GM19438 (cell line): ENCODE measurements around the gene ISG20L2.

Experiments used
- ATAC-seq: cut with Tn5 transposase; IDR thresholded peaks from one replicate; pipeline ENCODE4 v1.9.1; 2021; ENCODE audit warnings: low read depth; ENCODE audit not compliant: unreplicated experiment

The ISG20L2 gene

DNA sequence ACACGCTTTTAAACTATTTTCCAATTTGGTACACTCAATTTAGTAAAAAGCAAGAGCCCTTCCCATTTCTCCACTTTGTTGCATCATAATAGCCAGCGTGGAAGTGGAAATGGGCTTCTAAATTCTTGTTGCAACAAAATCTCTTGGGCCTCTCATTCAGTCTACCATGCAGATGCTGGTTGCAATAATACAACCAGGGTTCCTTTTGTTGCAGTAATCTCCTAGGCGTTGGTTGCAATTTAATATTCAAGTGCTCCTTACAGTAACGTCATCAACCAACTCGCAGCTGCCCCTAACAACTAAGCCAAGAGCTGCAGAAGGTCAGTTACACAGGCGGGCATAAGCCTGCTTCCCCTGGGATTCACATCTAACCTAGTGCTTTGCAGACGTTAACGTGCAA, 25.7 kb upstream of the ISG20L2 start:
- ATAC-seq, result no peak

GRCh38 chr1:156752843-156753482, 24.4 kb upstream of the ISG20L2 start:
- ATAC-seq, result no peak

DNA sequence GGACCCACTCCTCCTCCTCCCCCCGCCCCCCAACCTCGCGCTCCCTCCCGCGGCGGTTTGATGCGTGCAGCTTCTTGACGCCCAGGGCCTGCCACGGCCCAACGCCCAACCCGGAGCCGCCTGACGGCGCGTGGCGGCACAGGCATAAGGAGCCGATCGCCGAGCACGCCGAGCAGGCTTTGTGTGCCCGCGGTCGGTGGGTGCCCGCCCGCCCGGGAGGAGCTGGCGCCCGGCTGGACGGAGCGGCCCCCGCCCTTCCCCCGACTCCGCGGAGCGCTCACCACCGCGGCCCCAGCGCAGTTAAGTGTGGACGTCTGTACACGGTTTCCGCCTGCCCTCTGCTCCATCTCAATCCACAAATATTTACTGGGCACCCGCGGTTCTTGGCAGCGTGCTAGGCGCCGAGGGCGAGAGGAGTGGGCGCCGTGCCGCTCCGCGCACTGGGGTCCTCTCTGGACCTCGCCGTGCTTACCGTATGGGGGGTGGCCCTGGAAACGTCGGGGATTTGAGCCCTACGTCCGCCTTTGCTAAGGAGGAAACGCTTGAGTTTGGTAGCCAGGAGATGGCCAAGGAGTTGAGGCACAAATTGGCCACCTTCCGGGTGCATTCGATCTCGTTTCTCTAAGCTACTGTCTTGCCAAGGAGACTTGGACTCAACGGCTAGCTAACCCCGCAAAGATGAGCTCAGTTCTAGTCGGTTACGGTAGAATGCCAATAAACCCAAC, 23.4 kb upstream of the ISG20L2 start:
- ATAC-seq, result peak; percentile 55

DNA sequence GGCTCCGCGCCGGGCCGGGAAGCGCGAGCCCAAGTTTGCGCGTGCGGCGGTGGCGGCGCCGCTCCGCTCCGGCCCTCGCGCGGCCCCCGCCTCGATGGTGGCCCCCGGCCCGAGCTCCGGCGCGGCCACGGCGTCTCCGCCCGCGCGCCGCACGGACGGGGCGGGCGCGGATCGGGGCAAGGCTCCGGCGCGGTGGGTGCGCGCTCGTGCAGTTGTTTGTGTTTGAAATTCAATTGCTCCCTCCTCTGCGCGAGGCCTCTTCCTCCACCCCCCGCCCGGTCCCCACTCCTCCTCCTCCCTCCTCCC, 22.8 kb upstream of the ISG20L2 start, which contains the start of gene HDGF:
TSS of gene HDGF (minus strand) at position 225 of the 306 bp plus-strand sequence. CDS start 246 bp downstream, outside the sequence.
- peak; percentile 12 for ATAC-seq

GRCh38 chr1:156750711-156751450, 22.3 kb upstream of the ISG20L2 start:
- ATAC-seq, result peak; percentile 4

- ATAC-seq, result no peak
These were observed 21.7 kb upstream of the ISG20L2 start for GRCh38 chr1:156750191-156750672.

DNA sequence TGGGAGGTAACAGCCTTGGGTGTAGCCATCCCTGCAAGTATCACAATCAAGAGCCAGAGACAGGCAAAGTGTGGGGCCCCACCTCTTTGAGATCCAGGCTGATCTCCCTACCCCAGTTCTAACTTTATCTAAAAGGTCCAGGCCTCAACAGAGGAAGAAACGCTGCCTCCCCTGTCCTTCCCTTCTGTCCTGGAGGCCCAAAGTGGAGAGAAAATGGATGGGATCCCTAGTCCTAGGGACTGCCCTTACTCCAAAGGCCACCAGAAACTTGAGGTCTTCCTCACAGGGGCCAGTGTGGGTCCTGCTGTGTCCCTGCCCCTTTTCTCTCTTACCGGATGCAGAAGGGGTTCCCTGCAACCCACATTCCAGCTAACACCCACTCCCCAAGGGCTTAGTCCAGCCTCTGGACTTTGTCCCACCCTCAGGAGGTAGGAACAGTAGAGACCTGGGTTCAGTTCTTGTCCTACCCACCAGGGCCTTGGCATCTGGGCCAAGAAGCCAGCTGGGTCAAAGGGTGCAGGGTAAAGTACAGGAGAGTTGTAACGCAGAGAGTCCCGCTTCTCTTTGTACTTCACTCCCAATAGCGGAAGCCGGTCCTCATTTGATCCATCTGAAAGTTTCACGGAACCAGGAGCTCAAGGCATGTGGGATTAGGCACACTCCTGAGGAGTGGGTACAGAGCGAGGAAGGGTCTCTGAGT, 21.0 kb upstream of the ISG20L2 start:
- no peak for ATAC-seq

DNA sequence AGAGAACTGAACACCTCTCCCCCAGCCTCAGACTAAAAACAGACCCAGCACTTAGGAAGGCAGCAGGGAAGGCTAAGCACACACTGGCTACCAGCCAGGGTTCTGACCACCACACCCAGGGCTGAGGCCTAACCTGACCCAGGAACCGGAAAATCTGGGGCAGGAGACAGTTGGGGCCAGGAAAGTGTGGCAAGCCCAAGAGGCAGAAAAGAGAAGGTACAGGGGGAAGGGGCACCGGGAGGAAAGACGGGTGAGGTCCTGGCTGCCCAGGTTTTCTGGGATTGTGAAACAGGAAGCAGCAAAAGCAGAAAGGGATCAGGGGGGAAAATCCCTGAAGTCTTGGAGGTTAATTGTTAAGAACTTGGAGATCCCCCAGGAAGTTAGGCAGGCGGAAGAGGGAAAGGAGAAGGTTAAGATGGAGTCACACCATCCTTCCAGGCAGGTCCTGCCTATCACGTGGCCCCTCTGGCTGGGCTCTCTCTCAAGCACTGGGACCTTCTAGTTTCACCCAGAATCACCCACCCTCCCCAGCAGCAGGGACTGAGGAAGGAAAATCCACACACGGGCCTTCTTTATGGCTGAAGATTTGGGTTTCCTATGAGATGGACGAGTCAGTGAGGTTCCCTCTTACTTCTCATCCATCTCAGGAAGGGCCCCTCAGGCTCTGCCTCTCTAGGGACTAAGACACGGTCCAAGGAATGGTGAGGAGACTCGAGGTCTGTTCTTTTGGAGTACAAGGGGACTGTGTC, 20.3 kb upstream of the ISG20L2 start:
- no peak for ATAC-seq

DNA sequence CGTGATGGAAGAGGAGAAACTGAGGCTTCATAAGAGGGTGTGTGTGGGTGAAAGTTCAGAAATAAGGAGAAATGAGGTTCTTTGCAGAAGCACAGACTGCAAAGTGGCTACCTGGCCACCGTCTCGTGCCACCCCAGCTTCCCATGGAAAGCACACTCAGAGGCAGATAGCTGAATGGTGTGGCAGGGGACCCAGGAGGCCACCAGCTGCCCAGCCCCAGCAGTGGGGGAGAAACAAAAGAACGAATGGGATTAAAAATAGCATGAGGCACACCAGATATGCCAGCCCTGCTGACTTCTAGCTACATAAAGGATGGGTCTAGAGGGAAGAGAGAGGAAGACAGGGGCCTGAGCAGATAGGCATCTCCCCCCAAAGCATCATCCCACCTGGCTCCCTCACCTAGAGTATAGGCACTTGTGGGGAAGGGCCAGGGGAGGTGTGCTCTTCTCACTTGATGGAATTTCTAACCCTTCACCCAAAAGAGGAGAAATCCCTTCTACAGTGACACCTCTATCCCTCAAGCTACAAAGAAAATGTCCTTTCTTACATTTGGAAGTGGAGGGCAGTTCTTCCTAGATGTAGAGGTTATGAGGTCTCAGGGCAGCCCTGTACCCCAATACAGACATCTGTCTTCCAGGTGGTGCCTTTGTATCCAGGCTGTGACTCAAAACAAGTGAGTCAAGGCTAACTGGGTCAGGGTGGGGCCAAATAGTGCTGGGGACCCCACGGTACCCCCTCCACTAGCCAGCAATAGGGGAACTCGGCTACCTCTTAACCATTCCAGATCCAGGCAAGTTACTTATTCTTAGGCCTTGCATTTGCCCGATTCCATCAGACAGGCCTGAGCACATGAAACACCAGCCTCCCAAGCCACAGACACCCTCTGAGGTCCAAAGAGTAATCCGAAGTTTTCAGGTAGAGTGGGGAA, 19.4 kb upstream of the ISG20L2 start:
- ATAC-seq, result no peak

GRCh38 chr1:156746728-156747631, 18.4 kb upstream of the ISG20L2 start:
- no peak for ATAC-seq

DNA sequence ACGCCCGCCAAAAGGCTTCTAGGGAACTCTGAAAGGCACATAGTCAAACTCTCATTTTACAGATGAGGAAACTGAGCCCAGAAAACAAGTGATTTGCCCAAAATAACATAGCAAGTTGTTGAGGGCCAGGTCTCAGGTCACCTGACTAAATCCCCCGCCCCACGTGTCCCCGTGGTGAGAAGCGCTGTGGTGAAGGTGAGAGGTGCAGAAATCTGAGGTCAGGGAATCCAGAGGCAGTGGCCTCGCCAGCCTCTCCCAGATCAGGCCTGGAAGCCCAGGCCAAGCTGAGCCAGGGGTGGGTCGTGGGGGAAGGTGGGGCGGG, 17.8 kb upstream of the ISG20L2 start:
- ATAC-seq, result no peak

DNA sequence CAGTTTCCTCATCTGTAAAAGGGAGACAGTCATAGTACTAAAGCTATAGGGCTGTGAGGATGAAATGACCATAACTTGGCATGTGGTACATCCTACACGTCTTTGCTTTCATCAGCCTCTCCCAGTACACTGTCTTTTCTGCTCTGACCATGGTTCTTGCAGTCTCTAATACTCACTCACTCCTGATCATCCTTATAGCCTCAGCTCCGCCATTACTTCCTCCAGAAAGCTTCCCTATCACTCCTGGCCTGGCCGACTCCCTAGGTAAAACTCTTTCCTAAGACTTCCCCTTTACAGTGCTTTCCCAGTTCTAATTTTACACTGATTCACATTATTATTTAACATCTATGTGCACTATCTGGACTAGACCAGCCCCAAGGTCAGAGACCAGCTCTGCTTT, 17.3 kb upstream of the ISG20L2 start:
- ATAC-seq, result no peak

- no peak for ATAC-seq
These were observed 16.3 kb upstream of the ISG20L2 start for GRCh38 chr1:156744786-156745419.

GRCh38 chr1:156744344-156744743, 15.8 kb upstream of the ISG20L2 start:
- ATAC-seq, result no peak

GRCh38 chr1:156743367-156744302, 15.1 kb upstream of the ISG20L2 start:
- ATAC-seq, result no peak

DNA sequence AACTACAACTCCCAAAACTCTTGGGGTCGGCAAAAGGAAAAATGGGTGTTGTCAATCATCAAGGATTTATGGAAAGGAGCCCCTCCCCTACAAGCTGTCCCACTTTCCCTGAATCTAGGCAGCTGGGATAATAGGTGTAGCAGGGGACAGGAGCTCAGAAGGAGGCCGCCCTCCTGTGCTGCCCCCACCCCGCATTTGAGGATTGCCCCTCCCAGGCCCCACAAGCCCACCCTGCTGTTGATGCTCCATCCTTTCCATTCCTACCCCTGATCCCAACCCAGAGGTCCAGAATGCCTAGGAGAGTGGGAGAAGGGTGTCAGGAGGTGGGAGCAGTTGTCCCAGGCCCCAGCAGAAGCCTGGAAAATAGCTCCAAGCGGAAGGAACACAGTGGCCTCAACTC, 14.2 kb upstream of the ISG20L2 start:
- no peak for ATAC-seq

GRCh38 chr1:156742017-156742416, 13.5 kb upstream of the ISG20L2 start:
- ATAC-seq, result no peak
